Activated naive CD8-positive, alpha-beta T cell treated with anti-CD3 and anti-CD28 coated beads, Interleukin-2, amount 50 U/mL, for 16 hours (primary cell): ENCODE results near the gene GNAQ.

Experiments used
- DNase-seq: peaks from one replicate; pipeline ENCODE4 v3.0.0-alpha.2; 2020; ENCODE audit warnings: low read depth, low spot score

The GNAQ gene

DNA sequence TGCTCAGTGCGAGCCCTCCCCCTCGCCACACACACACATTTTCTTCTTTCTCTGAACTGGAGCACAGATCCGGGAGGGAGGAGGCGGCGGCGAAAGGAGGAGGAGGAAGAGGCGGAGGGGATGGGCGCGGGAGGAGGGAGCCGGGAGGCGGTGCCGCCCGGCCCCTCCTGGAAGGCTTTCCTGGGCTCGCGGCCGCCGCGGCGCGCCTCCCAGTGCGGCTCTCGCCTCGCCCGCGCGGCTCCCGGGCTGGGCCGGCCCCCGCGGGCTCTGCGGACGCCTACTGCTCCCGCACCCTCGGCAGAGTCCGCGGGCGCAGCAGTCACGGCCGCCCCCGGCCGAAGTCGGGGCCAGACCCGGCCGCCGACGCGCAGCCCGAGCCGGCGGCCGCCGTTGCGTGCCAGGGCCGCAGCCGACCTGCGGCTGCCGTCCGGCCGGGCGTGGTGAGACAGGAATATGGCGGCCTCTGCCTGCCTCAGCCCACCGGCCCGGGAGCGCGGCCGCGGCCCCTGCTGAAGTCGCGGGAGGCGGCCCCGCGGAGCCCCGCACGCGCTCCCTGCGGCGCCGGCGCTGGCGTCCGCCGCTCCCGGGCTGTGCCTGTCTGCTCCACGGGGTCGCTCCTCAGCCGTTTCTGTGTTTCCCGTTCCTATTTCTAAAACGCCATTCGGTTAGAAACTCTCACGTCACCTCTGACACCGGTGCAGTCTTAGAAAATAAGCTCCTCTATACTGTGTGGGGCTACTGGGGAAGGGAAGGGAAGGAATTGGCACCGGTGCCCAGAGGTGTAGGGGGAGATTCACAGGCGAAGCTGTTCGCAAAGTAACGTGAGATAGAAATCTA is 500 bp upstream of the GNAQ start:
- DNase-seq, result peak; percentile 25

DNA sequence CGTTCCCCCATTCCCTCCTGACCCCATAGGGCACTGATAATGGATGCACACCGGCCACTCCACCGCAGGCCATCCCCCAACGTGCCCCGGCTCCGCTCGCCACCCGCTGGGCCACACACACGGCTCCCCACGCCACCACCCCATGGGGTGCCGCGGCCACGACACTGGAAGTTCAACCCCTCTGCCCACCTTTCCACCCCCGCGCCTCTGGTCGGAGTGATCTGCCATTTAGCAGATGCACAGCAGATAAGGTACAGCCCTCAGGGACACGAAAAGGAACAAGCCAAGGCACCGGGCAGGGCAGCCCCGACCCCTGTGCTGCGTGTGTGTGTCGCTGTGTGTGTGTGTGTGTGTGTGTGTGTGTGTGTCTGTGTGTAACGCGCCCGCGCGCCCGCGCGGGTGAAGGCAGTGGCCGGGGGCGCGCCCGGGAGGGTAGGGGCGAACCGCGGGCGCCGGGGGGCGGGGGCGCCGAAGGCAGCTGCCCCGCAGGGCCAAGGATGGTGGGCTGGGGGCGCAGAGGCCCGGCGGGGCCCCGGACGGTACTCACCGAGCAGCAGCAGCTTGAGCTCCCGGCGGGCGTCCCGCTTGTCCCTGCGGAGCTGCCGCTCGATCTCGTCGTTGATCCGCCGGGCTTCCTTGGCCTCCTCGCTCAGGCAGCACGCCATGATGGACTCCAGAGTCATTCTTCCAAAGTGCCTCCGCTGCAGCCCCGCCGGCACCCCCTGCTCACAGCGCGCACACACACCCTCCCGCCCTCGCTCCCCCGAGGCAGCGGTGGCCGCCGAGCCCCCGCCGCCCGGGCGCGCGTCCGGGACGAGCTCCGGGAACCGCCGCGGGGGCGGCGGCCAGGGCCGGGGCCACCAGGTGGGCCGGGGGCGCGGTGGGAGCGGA is 813 bp downstream of the GNAQ start:
- DNase-seq, result peak; percentile 26

DNA sequence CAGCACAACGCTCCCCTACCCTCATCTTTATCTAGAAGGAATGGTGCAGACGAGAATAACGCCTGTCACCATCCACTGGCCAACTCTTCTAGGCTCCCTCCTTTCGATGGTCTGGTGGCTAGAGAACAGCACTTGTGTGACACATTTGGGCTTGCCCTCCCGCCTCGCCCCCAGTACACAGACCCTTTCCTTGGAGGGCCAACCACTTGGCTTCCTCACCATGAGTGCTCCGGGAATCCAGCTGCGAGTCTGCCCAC is 1.4 kb downstream of the GNAQ start:
- no peak for DNase-seq

DNA sequence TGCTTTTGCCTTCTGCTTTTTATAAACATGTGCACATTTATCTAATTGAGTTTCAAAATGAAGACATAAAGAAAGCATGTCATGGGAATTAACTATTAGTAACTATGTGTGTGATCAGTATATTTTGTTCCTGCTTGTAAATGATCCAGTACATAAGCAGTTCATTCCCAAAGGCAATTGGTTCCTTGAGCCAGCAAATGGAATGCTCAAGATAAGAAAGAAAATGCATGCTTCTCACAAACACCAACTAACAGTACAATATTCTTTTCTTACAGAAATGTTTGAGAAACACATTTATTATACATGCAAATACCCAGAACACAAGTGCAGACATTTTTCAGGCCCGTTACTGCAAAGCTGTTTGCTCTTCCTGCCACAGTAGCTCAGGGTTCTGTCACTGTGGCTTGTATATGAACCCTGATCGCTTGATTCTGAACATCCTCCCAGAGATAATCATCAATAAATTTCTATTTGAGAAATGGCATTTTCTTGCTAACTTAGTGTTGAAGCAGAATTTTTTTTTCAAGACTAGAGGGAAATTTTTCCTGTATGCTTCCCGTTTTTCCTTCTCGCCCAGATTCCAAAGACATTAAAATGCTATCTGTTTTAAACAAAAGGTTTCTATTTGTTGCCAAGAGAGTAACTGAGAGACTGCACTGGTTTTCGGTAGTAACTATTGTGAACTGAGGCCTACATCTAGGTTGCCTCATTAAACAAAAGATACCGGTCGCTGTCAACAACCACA is 1.9 kb downstream of the GNAQ start:
- no peak for DNase-seq

DNA sequence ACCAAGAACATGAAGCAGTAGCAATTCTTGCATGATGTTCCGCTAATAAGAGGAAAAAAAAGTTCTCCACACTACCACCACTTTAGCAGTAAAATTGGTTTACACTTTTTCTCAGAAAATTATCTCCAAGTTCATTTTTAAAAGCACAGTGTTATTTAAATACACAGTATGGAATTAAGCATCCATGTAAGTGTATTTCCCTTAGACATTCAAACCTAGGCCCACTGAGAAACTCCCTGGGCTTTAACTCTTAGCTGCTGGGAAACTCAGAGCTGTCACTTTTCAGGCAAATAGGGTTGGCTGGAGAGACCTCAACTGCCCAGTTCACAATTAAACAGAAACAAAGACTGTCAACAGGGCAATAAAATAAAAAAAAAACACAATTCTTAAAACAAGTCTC is 2.7 kb downstream of the GNAQ start:
- no peak for DNase-seq

DNA sequence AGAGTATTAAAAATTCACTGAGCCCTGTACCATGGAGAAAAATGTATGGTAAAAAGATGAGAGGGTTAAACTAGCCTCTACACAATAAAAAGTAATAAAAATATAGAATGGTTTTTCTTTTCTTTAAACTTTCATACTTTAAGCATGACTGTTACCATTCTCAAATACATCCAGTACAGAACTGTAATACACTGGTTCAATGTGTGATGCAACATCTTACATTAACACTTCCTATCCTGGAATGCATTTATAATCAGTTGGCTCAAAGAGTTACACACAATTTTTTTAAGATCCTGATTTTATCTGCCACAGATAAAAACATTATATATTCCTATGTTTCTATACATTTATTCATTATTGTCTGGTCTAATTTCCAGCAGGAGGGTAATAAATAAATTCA is 4.7 kb downstream of the GNAQ start:
- DNase-seq, result no peak

DNA sequence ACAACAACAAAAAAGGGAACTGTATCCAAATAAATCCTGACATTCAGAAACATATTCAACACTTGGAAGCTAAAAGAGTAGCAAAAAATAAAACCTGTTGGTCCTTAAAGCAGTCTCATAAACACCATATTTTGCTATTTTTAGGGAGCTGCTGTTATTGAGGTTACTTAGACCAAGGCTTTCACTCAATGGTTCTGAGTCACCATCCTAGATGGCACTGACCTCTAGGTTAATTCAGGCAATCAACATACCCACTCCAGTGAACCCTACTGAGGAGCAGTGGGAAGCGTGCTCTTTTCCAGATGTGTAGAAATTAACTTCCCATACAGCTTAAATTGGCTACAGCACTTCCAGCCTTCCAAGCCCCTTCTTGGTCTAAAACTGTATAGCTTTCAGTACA is 5.2 kb downstream of the GNAQ start:
- no peak for DNase-seq

DNA sequence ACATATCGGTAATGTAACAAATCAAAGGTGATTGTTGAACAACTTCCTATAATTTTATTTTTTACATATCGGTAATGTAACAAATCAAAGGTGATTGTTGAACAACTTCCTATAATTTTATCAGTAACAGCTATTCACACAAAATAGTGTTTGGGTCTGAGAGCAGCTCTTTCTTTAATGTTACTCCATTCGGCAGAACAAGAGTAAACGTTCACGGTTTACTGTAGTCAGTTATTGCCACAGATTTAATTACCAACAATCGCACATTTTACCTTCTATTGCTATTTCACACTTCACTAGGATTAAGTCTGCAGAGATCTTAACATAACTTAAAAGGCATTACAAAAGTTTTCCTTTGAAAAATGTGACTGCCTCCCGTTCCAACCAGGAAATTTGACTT is 6.4 kb downstream of the GNAQ start:
- no peak for DNase-seq

DNA sequence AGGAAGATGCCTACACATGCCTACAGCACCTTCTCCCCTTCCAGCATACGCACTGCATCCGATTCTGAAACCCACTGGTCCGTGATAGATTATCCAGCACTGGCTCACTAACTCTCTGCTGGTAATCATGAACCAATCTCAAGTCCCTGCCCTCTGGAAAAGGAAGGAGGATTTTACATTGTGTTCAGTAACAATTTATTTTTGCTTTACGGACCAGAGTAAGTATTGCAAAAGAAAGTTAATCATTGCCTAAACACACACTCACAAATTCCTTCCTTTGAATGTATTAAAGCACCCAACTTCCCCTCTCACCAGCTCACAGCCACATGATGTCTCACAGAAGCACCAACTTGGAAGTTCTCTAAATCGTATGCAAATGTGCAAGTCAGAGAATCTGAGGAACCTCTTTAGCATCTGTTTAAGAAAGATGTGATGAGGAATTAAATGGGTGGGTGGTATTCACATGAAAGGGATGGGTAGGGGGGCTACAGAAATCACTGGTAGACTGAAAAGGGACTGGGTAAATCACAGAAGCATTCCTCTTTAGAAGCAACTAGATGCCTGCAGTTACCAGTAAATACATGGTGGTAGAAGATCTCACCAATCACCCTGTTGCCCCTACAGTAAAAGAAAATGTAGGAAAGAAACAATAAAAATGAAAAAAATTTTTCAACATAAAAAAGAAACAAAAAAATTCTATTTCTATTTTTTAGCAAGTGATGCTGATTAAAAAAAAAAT is 8.4 kb downstream of the GNAQ start:
- DNase-seq, result no peak

DNA sequence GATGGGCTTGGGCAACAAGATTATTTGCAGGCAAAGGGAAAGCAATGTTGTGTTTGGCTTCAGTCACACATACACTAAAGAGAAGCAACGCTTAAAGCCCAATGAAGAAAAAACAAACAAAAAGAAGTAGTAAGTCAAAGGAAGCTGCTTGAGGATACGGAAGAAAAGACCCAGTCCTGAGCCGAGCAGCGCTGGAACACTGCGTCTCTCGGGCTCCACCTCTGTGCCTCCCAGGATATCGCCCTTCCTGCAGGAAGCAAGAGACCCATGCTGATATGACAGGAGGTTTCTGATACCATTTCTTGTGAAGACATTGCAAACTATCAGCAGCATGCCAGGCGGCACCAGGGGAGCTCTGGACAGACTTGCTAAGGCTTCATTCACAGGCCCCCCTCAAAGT is 9.9 kb downstream of the GNAQ start:
- DNase-seq, result no peak

DNA sequence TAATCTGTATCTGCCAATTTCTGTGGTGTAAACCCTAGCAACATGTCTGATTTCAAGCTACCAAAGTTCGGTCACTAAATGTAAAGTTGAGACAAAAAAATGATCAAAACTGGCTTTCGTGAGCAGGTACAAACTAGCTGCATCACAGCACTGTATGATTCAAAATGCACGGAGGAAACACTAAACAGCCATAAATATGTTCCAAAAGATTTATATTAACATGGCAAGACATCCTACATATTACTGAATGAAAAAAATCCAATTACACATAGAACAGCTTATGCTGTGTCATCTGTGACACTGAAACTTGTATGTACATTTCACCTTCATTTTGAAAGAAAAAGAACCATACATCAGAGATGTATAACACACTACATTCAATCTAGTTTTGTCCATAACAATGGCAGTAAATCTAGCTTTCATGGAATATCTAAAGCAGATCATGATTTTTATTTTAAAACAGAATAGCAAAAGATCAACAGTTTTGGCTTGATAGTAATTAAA is 14.4 kb downstream of the GNAQ start:
- DNase-seq, result no peak

DNA sequence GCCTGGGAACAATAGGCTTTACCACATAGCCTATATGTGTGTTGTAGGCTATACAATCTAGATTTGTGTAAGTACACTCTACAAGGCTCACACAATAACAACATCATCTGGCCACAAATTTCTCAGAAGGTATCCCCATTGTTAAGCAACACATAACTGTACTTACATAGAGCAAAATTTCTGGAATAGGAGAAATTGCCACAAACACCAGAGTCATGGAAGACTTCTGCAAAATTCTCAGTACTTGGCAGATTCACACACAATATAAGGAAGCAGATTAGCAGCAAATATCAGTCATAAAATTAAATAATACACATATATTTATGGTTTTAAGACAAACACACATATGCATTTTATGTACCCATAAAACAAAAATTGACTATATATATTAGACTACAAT is 16.4 kb downstream of the GNAQ start:
- no peak for DNase-seq

DNA sequence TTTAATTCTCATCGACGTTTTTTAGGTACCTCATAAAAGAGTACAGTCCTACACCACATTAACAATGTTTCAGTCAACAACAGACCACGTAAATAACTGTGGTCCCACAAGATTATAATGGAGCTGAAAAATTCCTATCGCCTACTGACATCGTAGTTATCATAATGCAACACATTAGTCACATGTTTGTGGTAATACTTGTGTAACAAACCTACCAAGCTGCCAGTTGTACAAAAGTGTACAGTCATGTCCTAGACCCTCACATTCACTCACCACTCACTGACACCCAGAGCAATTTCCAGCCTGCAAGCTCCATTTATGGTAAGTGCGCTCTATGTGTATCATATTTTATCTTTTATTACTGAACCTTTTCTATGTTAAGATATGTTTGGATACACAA is 16.8 kb downstream of the GNAQ start:
- no peak for DNase-seq

DNA sequence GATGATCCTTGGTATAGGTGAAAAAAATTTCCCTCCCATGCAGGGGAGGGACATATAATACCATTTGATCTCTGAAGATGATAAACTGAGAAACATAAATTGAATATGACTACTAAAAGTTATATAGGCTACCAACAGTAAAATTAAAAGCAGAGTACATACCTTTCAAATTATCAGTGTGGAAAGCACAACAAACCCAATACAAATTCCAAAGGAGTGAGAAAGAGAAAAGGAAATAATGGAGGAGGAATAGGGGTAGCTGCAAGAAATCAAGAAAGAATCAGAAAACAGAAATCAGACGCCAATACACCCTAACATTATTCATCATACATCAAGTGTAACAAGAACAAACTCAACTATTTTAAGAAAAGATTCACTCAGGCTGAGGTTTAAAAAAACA is 17.7 kb downstream of the GNAQ start:
- DNase-seq, result no peak

DNA sequence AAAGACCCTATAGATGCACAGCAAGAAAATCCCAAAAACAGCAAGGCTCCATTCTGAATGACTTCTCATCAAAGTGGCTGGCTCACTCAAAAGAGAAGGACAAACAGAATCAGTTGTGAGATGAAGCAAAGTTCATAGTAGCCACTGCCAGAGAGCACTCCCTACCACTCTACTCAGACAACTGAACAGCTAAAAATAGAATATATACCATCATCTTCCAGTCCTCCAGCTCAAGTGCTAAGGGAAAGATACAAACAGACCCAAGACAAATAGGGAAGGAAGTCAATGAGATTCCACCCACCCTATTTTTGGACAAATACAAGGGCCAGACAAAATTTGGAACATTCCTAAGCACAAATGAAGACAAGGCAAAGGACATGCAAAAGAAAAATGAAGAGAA is 20.6 kb downstream of the GNAQ start:
- no peak for DNase-seq

DNA sequence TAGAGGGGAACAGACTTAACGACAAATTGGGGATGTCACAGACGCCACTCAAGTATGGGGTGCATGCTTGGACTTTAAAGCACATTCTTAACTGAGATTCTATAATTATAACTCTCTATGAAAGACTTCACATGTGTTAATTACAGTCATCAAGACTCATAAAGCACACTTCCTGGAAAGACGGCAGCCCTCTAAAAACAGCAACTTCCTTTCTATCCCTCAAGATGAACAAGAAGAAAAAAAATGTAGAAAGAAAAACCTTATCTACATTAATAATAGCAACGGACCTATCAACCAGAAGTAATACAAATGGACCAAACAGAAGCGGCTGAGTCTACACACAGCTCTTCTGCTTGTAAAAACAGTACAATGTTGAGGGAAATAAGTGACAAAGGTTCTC is 21.2 kb downstream of the GNAQ start:
- no peak for DNase-seq

DNA sequence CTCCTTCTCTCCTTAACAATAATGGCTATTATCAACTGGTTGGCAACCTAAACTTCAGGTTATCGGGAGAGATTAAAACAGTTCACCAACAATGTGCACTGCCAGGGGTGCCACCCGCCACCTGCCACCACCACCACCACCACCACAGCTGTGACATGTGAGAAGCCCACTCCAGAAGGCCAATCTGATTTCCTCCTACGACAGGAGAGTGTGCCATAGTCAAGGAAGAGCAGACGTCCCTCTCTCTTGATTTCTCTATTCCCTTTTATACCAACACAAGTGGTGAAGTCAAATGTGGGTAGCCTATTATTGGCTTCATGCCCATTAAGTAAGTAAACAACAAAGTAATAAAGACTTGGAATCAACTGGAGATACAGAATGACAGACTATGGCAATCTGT is 22.4 kb downstream of the GNAQ start:
- DNase-seq, result no peak

DNA sequence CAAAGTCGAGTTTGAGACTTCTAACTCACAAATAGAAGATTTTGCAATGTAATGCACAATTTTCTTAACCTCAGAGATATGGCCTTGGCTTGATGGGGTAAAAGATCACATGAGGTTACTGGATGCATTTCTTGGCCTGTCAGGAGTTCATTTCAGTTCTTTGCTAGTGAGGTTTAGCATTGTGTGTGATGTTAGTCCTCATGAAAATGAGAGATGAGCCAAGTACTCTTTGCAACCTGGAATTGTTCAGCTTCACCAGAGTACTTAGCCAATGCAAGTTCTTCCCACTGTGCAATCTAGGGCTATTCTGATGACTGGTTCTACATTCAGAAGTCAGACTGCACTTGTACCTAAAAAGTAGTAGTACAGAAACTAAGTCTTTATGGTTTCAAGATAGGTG is 24.9 kb downstream of the GNAQ start:
- DNase-seq, result no peak

DNA sequence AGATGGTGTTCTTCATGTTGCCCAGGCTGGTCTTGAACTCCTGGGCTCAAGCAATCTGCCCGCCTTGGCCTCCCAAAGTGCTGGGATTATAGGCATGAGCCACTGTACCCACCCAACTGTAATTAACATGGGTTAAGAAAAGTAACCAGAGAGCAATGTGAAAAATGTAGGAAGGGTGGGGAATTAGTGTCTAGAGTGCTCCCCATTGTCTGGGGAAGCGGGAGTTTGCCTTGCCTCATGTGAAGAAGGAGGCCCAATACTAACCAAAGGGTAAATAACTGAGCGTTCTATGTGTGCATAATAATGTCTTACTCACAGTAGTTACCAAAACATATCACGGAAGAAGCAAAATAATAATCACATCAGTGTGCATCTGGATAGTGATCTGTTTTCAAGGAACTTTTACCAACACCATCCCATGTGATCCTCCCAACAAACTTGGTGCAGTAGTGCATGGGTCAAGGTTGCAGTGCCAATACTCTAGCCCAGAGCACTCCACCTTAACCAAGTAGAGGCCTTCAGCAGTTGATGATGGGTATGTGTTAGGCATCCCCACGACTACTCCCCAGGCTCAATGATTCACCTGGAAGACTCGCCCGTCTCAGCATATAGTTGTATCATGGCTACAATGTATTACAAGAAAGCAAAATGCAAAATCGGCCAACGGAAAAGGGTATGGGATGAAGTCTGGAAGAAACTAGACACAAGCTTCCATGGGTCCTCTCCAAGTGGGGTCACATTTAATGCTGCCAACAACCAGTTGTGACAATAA is 26.2 kb downstream of the GNAQ start:
- no peak for DNase-seq

DNA sequence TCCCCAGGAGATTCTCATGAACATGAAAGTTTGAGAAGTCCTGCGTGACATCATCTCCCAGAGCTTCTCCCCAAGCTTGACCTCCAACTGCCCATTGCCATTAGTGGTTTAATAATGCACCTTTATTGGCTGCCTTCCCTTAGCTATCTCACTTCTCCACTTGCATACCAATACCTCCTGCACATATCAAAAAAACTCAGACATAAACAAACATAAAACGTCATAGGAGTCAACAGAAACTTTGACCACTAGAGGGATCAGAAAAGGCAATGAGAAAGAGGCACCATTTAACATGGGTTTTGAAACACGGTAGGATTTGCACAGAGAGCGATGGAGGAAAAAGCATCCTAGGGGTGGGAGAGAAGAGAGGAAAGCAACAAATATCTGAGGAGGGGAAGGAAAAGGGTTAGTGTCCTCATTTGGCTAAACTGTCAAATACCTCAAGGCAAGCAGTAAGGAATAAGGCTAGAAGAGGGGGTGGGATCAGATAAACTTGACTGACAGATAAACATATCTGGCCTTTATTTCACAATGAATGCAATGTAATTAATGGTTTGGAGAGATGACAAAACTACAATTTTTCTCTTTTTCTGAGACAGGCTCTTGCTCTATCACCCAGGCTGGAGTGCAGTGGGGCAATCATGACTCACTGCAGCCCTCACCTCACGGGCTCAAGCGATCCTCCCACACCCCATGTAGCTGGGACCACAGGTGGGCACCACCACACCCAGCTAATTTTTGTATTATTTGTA is 27.0 kb downstream of the GNAQ start:
- no peak for DNase-seq
